Choroid plexus epithelial cell (primary cell): ENCODE measurements around the gene SLX9.

Experiments used
- DNase-seq: peaks from one replicate; pipeline ENCODE4 v3.0.0-alpha.2; 2010; ENCODE audit warnings: low read depth
- H3K4me3 ChIP-seq: 2 replicates; pipeline ENCODE4 v1.5.1; 2011; ENCODE audit warnings: low read depth, mild to moderate bottlenecking, control low read depth, low read length, moderate library complexity
- CTCF ChIP-seq: conservative IDR thresholded peaks from 2 replicates; pipeline ENCODE4 v1.5.1; 2011; ENCODE audit warnings: low read depth, mild to moderate bottlenecking, control low read depth, inconsistent platforms, low read length, moderate library complexity

The SLX9 gene

GRCh38 chr21:45011911-45012661 is 72.3 kb downstream of the SLX9 start:
- peak; percentile 87 for DNase-seq
- no peak overlapping the region for H3K4me3 ChIP-seq
- TF ChIP-seq CTCF = peak; percentile 34

- no peak overlapping the region for H3K4me3 ChIP-seq
- TF ChIP-seq CTCF = peak; percentile 6
- DNase-seq = no peak
These were observed 72.9 kb downstream of the SLX9 start for GRCh38 chr21:45012662-45013259.

GRCh38 chr21:45013260-45013841 is 73.5 kb downstream of the SLX9 start:
- peak; percentile 17 for TF ChIP-seq CTCF
- no peak overlapping the region for H3K4me3 ChIP-seq
- no peak for DNase-seq

DNA sequence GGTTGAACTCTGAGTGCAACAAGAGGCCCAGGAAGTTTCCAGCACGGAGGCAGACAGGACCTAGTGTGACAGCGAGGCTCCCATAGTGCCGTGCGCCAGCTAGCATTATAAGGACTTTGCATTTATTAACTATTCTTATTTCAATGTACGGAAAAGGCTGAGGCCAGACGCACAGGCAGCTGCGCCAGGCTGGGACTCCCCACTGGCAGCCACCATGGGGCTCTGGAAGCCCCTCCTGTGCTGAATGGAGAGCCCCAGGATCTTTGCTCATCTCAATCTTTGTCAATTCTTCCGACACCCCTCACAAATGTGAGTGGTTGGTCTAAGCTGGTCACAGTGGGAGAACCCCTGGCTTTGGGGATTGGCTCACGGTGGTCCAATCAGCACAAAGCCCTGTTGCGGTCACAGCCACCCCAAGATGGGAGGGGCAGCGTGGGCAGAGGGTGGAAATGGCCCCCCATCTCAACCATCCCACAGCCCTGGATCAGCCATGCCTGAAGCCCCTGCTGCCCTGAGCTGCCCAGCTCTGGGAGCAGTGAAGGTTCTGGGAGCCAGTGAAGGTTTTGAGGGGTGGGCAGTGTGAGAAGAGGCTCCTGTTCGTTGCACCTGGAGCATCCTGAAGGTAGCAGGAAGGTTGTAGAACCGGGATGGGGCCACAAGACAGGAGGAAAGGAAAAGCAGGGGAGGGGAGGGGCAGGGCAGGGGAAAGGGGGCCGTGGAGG is 75.1 kb downstream of the SLX9 start:
- TF ChIP-seq CTCF = no peak
- no peak overlapping the region for H3K4me3 ChIP-seq
- no peak for DNase-seq

- no peak for TF ChIP-seq CTCF
- H3K4me3 ChIP-seq = no peak overlapping the region
These were observed 75.6 kb downstream of the SLX9 start for GRCh38 chr21:45015469-45015860.

GRCh38 chr21:45016031-45016405 is 76.2 kb downstream of the SLX9 start:
- DNase-seq = no peak
- no peak for TF ChIP-seq CTCF
- no peak overlapping the region for H3K4me3 ChIP-seq

More at GRCh38 chr21:45015469-45015860, 75.6 kb downstream of the SLX9 start:
- DNase-seq = no peak
